ENCODE results near the gene MIER3. TPM values are rescaled to one million over a fixed set of nuclear protein-coding genes. Genes with fewer than 3 reads are reported as not detected.

MIER3 gene
- polyA plus RNA-seq, 1 experiment = 8.4 TPM

DNA sequence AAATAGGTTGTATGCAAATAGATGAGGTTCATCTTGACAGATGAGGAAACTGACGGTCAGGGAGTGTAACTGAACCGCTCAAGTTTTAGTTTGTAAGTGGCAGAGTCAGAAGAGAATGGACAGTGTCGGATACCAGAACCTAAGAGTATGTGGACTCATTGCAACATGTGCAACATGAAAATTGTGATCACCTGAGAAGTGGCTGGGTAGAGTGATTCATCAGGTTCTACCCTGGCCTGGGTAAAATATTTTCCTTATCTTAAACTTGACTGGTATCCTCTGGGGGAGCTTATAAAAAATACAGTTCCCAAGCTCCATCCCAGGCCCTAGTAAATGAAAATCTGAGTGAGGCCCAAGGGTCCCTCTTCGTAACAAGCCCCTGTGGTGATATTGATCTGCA, 35.2 kb upstream of the MIER3 start:
- no peaks in the 10 kb centered on the region for H3K36me3 ChIP-seq (ENCODE audit: control insufficient read depth, insufficient read depth, low read length)
- TF ChIP-seq, protein P1, sequence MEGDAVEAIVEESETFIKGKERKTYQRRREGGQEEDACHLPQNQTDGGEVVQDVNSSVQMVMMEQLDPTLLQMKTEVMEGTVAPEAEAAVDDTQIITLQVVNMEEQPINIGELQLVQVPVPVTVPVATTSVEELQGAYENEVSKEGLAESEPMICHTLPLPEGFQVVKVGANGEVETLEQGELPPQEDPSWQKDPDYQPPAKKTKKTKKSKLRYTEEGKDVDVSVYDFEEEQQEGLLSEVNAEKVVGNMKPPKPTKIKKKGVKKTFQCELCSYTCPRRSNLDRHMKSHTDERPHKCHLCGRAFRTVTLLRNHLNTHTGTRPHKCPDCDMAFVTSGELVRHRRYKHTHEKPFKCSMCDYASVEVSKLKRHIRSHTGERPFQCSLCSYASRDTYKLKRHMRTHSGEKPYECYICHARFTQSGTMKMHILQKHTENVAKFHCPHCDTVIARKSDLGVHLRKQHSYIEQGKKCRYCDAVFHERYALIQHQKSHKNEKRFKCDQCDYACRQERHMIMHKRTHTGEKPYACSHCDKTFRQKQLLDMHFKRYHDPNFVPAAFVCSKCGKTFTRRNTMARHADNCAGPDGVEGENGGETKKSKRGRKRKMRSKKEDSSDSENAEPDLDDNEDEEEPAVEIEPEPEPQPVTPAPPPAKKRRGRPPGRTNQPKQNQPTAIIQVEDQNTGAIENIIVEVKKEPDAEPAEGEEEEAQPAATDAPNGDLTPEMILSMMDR (IDR thresholded peaks at IDR 0.05; ENCODE audit: insufficient read depth, low read depth, low read length) = no peak
- H3K4me3 ChIP-seq (ENCODE audit: low read depth, low read length) = no peak overlapping the region
- DNase-seq (ENCODE audit: low read depth) = no peak
- peaks cover 1% of the 10 kb centered on the region; the same call in 1 of the 2 replicates for H3K27me3 ChIP-seq (ENCODE audit: control insufficient read depth, insufficient read depth, low read length)
- ChIA-PET CTCF (interaction anchor here (0.8 to 0.9 kb wide), 2 partner anchors 9 to 96 kb away, joined by 4 read pairs; no protein-coding TSS in a partner anchor), POLR2A (no interaction called here)

DNA sequence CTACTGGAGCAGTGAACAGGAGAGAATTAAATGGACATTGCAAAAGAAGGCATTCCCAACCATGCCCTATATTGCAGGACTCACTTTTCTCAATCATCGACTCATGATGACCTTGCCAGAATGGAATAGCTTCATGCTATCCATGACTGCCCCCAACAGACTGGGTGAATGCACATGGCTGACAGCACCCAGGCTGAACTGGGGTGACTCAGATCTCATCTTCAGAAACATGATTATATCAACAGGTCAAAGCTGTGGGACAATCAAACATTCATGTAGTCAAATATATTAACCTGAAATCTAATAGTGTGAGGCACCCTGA, 34.7 kb upstream of the MIER3 start:
- Histone ChIP-seq H3K27me3 (ENCODE audit: control insufficient read depth, insufficient read depth, low read length) (peaks cover 1% of the 10 kb centered on the region; the same call in 1 of the 2 replicates), H3K4me3 (ENCODE audit: low read depth, low read length) (no peak overlapping the region), H3K36me3 (ENCODE audit: control insufficient read depth, insufficient read depth, low read length) (no peaks in the 10 kb centered on the region)
- TF ChIP-seq, protein P1 (IDR thresholded peaks at IDR 0.05; ENCODE audit: insufficient read depth, low read depth, low read length) = no peak
- ChIA-PET CTCF (interaction anchor here (0.8 to 0.9 kb wide), 2 partner anchors 10 to 97 kb away, joined by 4 read pairs; no protein-coding TSS in a partner anchor), POLR2A (no interaction called here)
- no peak for DNase-seq (ENCODE audit: low read depth)

DNA sequence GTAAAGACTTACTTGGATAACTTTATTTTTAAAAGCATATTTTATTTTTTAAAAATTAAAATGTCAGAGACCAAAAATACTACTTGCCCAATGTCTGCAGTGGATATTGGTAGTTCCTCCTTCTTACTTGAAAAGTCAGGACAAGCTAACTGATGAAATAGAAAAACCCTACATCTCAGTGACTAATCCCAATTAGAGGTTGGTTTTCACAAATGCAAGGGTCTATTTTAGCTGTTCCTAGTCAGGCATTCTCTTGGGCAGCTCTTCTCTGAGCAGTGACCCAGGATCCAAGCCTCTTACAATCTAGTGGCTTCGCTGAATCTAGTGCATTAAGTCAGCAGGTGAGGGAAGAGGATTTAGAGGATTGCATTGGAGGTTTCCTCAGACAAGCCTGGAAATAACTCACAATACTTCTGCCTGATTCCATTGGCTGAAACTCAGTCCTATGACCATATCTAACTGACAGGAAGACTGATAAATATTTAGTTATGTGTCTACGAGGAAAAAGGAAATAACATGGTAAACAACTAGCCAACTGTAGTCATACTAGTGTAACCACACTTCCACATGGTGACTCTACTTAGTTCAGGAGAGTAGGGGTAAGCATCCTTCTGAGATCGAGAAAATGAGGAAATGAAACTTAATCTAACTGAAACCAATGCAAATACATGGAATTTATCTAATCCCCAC, 34.2 kb upstream of the MIER3 start:
- DNase-seq (ENCODE audit: low read depth) = no peak
- no peaks in the 10 kb centered on the region for H3K36me3 ChIP-seq (ENCODE audit: control insufficient read depth, insufficient read depth, low read length)
- peaks cover 1% of the 10 kb centered on the region; the same call in 1 of the 2 replicates for H3K27me3 ChIP-seq (ENCODE audit: control insufficient read depth, insufficient read depth, low read length)
- POLR2A ChIA-PET = no interaction called here
- H3K4me3 ChIP-seq (ENCODE audit: low read depth, low read length) = no peak overlapping the region
- CTCF ChIA-PET = interaction anchor here (0.9 kb wide), 1 partner anchor 10 kb away, joined by 4 read pairs; no protein-coding TSS in a partner anchor
- TF ChIP-seq, protein P1 (IDR thresholded peaks at IDR 0.05; ENCODE audit: insufficient read depth, low read depth, low read length) = no peak

DNA sequence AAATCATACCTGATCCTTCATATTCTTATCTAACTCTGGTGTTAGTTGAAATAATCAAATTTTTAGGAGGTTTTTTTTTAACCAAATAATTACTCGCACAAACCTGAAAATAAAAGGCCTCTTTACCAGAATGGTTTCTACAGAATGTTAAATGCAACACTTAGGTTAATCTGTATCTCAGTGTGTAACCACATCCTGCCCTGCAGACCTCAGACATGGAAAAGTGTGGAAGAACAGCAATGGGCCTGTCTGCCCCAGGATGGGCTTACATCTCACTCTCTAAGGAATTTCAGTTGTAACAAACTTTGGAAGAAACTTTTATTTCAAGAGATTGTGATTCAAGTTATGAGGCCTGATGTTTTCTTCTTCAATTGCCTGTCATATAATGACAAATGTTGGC, 32.5 kb upstream of the MIER3 start:
- Histone ChIP-seq H3K36me3 (ENCODE audit: control insufficient read depth, insufficient read depth, low read length) (no peaks in the 10 kb centered on the region), H3K27me3 (ENCODE audit: control insufficient read depth, insufficient read depth, low read length) (peaks cover 3% of the 10 kb centered on the region), H3K4me3 (ENCODE audit: low read depth, low read length) (no peak overlapping the region)
- ChIA-PET POLR2A (no interaction called here), CTCF (no interaction called here)
- TF ChIP-seq, protein P1 (IDR thresholded peaks at IDR 0.05; ENCODE audit: insufficient read depth, low read depth, low read length) = no peak
- DNase-seq (ENCODE audit: low read depth) = no peak

DNA sequence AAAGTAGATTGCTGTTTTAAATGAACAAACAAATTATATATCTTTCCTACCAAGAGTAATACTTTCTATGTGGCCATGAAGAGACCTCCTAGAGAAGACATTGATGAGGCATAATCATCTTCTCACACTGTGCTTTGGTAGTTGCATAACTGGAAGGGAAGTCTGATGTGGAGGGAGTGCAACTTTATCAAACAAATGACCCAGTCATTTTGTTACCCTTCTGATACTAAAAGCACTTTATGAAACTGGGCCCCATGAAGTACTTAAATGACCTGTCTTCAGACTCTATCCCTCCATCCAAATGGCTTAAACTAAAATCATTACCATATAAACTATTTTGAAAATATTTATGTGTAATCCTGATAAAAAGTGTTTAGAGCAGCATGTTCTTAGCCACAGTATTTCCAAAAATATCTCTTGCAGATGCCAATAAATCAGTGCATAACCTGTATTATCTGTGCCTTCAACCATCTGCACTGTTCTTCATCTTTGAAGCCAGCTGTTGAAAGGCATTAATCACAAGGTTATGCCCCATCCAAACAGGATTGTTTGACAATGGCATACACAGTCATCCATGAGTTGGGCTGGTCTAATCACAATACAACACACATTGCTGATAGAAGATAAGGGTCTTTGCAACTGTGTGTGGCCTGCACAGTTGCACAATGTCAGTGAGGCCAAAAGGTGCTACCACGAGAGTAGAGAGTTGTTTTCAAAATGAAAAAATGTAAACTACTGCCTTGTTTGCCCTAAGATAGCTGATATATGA, 31.9 kb upstream of the MIER3 start:
- TF ChIP-seq, protein P1 (IDR thresholded peaks at IDR 0.05; ENCODE audit: insufficient read depth, low read depth, low read length) = no peak
- POLR2A ChIA-PET = no interaction called here
- Histone ChIP-seq H3K36me3 (ENCODE audit: control insufficient read depth, insufficient read depth, low read length) (no peaks in the 10 kb centered on the region), H3K4me3 (ENCODE audit: low read depth, low read length) (no peak overlapping the region), H3K27me3 (ENCODE audit: control insufficient read depth, insufficient read depth, low read length) (peaks cover 5% of the 10 kb centered on the region)
- no peak for DNase-seq (ENCODE audit: low read depth)
- CTCF ChIA-PET = interaction anchor here (0.9 kb wide), 1 partner anchor 13 kb away, joined by 3 read pairs; no protein-coding TSS in a partner anchor

Data from BJ (cell line).